ENCODE results near the gene CCDC71. TPM values are rescaled to one million over a fixed set of nuclear protein-coding genes. Genes with fewer than 3 reads are reported as not detected.

Gene CCDC71
- total and polyA plus RNA-seq, 2 of the 13 experiments (the other 11 are each of a cell fraction or from before 2014, with no cell fraction given), result 9.7 to 14.3 TPM

GRCh38 chr3:49120438-49121131 is 45.5 kb downstream of the CCDC71 start, which contains the start of gene USP19 (continued):
- peak; percentile 73 for TF ChIP-seq PATZ1 (CRISPR knock-in tag; IDR thresholded peaks at IDR 0.05)
- no peak for TF ChIP-seq ATF7 (IDR thresholded peaks at IDR 0.05)
- TF ChIP-seq ATF7 (CRISPR knock-in tag; IDR thresholded peaks at IDR 0.05), result no peak
- no peak for TF ChIP-seq ZNF510 (CRISPR knock-in tag; IDR thresholded peaks at IDR 0.05; ENCODE audit: low read depth)
- no peak for TF ChIP-seq ZNF44 (CRISPR knock-in tag; IDR thresholded peaks at IDR 0.05)
- peak; percentile 93 for TF ChIP-seq FOXM1 (CRISPR knock-in tag; IDR thresholded peaks at IDR 0.05)
- no peak for TF ChIP-seq ZNF143 (CRISPR knock-in tag; IDR thresholded peaks at IDR 0.05)
- TF ChIP-seq ZSCAN12 (CRISPR knock-in tag; IDR thresholded peaks at IDR 0.05), result no peak
- 0 out of 2 replicates have a peak, but pooled peaks have one; percentile 6 for TF ChIP-seq ZNF749 (CRISPR knock-in tag; IDR thresholded peaks at IDR 0.05; ENCODE audit: borderline replicate concordance)
- TF ChIP-seq GFI1 (CRISPR knock-in tag; IDR thresholded peaks at IDR 0.05; ENCODE audit: borderline replicate concordance), result peak; percentile 67; the same call in 1 of the 2 replicates
- no peak for TF ChIP-seq ZNF10 (CRISPR knock-in tag; IDR thresholded peaks at IDR 0.05; ENCODE audit: borderline replicate concordance, low read depth)
- peak; percentile 59 for TF ChIP-seq SALL2 (CRISPR knock-in tag; IDR thresholded peaks at IDR 0.05)
- no peak for TF ChIP-seq ZNF18 (CRISPR knock-in tag; IDR thresholded peaks at IDR 0.05; ENCODE audit: insufficient replicate concordance)
- no peak for TF ChIP-seq XBP1 (CRISPR knock-in tag; IDR thresholded peaks at IDR 0.05)
- TF ChIP-seq ZBTB20 (CRISPR knock-in tag; IDR thresholded peaks at IDR 0.05; ENCODE audit: borderline replicate concordance, low read depth), result peak; percentile 38
- TF ChIP-seq SATB2 (CRISPR knock-in tag; IDR thresholded peaks at IDR 0.05), result no peak
- TF ChIP-seq ZNF704 (CRISPR knock-in tag; IDR thresholded peaks at IDR 0.05; ENCODE audit: borderline replicate concordance), result no peak
- no peak for TF ChIP-seq RORA (CRISPR knock-in tag; IDR thresholded peaks at IDR 0.05)
- TF ChIP-seq CAMTA2 (CRISPR knock-in tag; IDR thresholded peaks at IDR 0.05; ENCODE audit: borderline replicate concordance), result peak; percentile 12; the same call in 1 of the 2 replicates
- no peak; the same call in 1 of the 2 replicates for TF ChIP-seq FOXC1 (CRISPR knock-in tag; IDR thresholded peaks at IDR 0.05; ENCODE audit: borderline replicate concordance)
- TF ChIP-seq ARNT2 (CRISPR knock-in tag; IDR thresholded peaks at IDR 0.05; ENCODE audit: low read depth), result peak; percentile 77
- peak; percentile 46; the same call in 1 of the 2 replicates for TF ChIP-seq KDM4B (CRISPR knock-in tag; IDR thresholded peaks at IDR 0.05)
- no peak for TF ChIP-seq ZNF879 (CRISPR knock-in tag; IDR thresholded peaks at IDR 0.05)
- peak; percentile 73 for TF ChIP-seq HIC2 (CRISPR knock-in tag; IDR thresholded peaks at IDR 0.05; ENCODE audit: low read depth)

Measured in HepG2 (cell line).